Measurements from ENCODE around the gene SPATS2L.

The SPATS2L gene

DNA sequence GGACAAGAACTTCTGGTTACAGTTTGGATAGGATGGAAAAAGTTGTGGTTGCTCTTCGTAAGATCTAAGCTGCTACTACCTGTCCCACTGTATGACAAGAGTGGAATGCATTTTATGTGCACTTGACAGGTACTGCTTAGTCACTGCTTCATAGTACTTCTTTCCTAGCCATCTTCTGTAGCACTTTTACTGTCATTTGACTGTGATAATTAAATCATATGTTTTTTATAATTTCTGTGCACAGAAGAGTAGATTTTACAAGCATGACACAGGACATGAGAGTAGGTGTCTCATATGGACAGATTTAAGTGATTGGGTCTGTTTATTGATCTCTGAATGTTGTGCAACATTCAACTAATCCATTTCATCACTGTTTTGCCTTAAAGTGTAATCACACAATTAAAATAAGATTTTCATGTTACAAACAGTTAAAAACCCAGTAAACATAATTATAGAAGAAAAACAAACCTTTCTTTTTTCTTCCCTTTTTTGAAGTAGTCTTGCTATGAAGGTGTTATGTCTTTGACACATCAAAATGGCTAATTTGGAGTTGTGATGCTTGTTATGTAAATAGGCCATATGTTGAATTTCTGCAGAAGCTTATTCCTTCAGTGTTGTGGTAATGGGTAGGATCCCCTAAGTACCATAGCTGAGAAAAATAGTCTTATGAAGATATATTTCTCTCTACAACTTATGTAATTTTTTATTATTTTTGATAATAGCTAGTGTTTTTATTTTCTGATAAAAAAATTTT, 3.0 kb downstream of the SPATS2L start:
- Histone ChIP-seq H3K4me2 (ENCODE audit: low read length) (peak overlapping the region; percentile 93), H3K27me3 (ENCODE audit: control insufficient read depth, insufficient read depth, low read length) (no peaks in the 10 kb centered on the region), H3K4me3 (ENCODE audit: low read length) (peak overlapping the region; percentile 84), H3K9ac (ENCODE audit: low read depth, low read length) (peak overlapping the region; percentile 92), H3K4me1 (ENCODE audit: control insufficient read depth, insufficient read depth, low read length) (peaks cover 55% of the 10 kb centered on the region), H3K9me3 (replicated peaks; ENCODE audit: low read length) (no peaks in the 10 kb centered on the region), H3K36me3 (ENCODE audit: insufficient read depth, low read length) (no peaks in the 10 kb centered on the region)

DNA sequence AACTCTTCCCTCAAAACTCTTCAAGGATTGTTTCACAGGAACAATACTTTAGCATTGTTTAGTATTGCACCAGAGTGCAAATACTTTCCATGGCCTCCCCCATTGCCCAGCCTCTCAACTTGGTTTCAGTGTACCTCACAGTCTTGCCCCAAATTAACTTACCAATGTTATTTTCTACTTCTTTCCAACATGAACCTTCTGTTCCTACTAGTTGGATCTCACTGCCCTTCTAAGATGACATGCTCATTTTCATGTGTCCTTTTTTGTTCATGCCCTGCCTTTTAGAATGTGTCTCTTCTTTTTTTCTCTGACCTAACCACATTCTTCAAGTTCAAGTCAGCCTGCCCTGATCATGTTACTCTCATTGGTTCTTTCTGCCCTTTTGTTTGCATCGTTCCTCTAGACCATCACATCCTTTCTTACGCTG, 4.1 kb downstream of the SPATS2L start:
- H3K4me3 ChIP-seq (ENCODE audit: low read length), result peak overlapping the region; percentile 55
- peaks cover 60% of the 10 kb centered on the region for H3K4me1 ChIP-seq (ENCODE audit: control insufficient read depth, insufficient read depth, low read length)
- no peaks in the 10 kb centered on the region for H3K36me3 ChIP-seq (ENCODE audit: insufficient read depth, low read length)
- H3K9me3 ChIP-seq (replicated peaks; ENCODE audit: low read length), result no peaks in the 10 kb centered on the region
- H3K27me3 ChIP-seq (ENCODE audit: control insufficient read depth, insufficient read depth, low read length), result no peaks in the 10 kb centered on the region
- H3K9ac ChIP-seq (ENCODE audit: low read depth, low read length), result peak overlapping the region; percentile 92
- peak overlapping the region; percentile 93 for H3K4me2 ChIP-seq (ENCODE audit: low read length)

DNA sequence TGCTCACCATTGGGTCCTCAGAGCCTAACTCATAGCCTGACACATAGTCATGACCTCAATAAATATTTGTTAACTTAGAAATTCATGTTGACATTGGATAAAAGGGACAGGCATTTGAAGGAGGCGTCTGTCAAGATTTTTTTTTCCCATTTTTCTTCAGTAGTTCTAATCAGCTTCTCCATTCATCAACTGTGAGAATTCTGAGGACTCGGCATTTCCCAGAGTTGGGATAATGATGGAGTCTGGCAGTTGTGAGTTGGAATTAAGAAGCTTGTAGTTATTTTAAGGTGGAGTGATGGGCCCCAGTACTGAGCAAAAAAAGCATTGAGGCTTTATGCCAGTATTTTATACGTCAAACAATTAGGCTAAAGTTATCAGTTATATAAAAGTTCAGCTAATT, 4.6 kb downstream of the SPATS2L start:
- peak overlapping the region; percentile 92 for H3K9ac ChIP-seq (ENCODE audit: low read depth, low read length)
- no peaks in the 10 kb centered on the region for H3K27me3 ChIP-seq (ENCODE audit: control insufficient read depth, insufficient read depth, low read length)
- H3K4me3 ChIP-seq (ENCODE audit: low read length), result peak overlapping the region; percentile 55
- H3K36me3 ChIP-seq (ENCODE audit: insufficient read depth, low read length), result no peaks in the 10 kb centered on the region
- H3K4me1 ChIP-seq (ENCODE audit: control insufficient read depth, insufficient read depth, low read length), result peaks cover 65% of the 10 kb centered on the region
- peak overlapping the region; percentile 93 for H3K4me2 ChIP-seq (ENCODE audit: low read length)
- H3K9me3 ChIP-seq (replicated peaks; ENCODE audit: low read length), result no peaks in the 10 kb centered on the region

DNA sequence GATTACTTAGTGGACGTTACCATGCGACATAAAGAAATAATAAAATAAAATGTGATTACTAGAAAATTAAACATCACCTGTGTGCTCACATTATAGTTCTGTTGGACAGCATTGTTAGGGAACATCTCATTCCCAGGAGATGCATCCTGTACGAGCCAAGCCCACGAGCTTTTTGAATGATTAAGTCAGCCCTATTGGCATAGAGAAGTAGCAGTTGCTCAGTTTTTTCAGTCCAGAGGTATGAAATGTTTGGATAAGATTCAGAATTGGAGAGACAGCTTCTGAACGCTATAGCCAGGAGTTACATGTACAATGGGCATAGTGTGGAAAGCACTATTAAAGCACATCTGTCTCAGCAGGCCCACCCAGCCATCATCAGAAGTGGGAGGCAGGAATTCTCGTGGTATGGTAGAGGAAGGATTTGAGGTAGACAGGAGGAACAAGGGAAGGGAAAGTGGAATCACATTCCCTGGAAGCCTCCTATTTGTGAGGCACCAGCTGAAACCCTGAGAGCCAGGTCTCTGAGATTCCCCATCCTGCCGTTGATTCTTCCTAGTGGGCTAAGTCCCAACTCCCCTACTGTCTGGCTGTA, 8.6 kb downstream of the SPATS2L start:
- Histone ChIP-seq H3K27me3 (ENCODE audit: control insufficient read depth, insufficient read depth, low read length) (no peaks in the 10 kb centered on the region), H3K9me3 (replicated peaks; ENCODE audit: low read length) (no peaks in the 10 kb centered on the region), H3K4me2 (ENCODE audit: low read length) (peak overlapping the region; percentile 58), H3K36me3 (ENCODE audit: insufficient read depth, low read length) (peaks cover 5% of the 10 kb centered on the region), H3K9ac (ENCODE audit: low read depth, low read length) (peak overlapping the region; percentile 33), H3K4me3 (ENCODE audit: low read length) (peak overlapping the region; percentile 4), H3K4me1 (ENCODE audit: control insufficient read depth, insufficient read depth, low read length) (peaks cover 88% of the 10 kb centered on the region)

DNA sequence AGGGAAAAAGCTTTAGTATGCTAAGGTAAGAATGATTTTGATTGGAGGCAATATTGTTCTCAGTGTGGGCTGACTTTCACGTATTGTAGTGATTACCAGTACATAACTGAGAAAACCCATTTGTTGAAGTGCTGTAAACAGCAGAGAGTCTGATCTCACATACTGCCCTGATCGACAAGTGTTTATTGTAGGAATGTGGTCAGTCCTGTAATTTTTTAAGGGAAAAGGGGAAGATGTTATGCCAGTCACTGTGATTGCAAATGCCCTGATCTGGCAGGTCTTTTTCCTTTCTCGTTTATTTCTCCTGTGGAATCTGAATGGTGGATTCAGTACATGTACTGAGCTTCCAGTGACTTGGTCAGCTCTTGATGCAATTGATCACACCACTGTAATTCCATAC, 11.5 kb downstream of the SPATS2L start:
- H3K9me3 ChIP-seq (replicated peaks; ENCODE audit: low read length), result no peaks in the 10 kb centered on the region
- H3K4me3 ChIP-seq (ENCODE audit: low read length), result no peak overlapping the region
- H3K4me1 ChIP-seq (ENCODE audit: control insufficient read depth, insufficient read depth, low read length), result peaks cover 85% of the 10 kb centered on the region
- peaks cover 5% of the 10 kb centered on the region for H3K36me3 ChIP-seq (ENCODE audit: insufficient read depth, low read length)
- H3K9ac ChIP-seq (ENCODE audit: low read depth, low read length), result no peak overlapping the region
- H3K4me2 ChIP-seq (ENCODE audit: low read length), result peak overlapping the region; percentile 32
- no peaks in the 10 kb centered on the region for H3K27me3 ChIP-seq (ENCODE audit: control insufficient read depth, insufficient read depth, low read length)

DNA sequence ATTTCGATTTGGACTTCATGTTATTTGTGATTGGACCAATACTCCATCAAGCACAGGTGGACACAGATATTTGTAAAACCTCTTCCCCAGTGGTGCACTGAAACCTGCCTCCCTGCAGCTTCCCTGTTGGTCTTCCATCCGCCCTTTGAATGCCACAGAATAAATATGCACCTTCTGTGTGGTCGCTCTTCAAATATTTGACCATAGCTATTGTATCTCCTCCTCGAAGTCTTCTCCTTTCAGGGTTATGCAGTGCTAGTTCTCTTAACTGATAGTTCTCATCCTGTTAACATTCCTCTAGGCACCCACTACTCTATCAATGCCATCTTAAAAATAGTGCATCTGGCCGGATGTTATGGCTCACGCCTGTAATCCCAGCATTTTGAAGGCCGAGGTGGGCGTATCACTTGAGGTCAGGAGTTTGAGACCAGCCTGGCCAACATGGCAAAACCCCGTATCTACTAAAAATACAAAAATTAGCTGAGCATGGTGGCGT, 12.5 kb downstream of the SPATS2L start:
- H3K27me3 ChIP-seq (ENCODE audit: control insufficient read depth, insufficient read depth, low read length), result no peaks in the 10 kb centered on the region
- no peak overlapping the region for H3K4me3 ChIP-seq (ENCODE audit: low read length)
- peaks cover 81% of the 10 kb centered on the region for H3K4me1 ChIP-seq (ENCODE audit: control insufficient read depth, insufficient read depth, low read length)
- H3K9me3 ChIP-seq (replicated peaks; ENCODE audit: low read length), result no peaks in the 10 kb centered on the region
- H3K4me2 ChIP-seq (ENCODE audit: low read length), result peak overlapping the region; percentile 32
- H3K36me3 ChIP-seq (ENCODE audit: insufficient read depth, low read length), result peaks cover 5% of the 10 kb centered on the region
- H3K9ac ChIP-seq (ENCODE audit: low read depth, low read length), result no peak overlapping the region

DNA sequence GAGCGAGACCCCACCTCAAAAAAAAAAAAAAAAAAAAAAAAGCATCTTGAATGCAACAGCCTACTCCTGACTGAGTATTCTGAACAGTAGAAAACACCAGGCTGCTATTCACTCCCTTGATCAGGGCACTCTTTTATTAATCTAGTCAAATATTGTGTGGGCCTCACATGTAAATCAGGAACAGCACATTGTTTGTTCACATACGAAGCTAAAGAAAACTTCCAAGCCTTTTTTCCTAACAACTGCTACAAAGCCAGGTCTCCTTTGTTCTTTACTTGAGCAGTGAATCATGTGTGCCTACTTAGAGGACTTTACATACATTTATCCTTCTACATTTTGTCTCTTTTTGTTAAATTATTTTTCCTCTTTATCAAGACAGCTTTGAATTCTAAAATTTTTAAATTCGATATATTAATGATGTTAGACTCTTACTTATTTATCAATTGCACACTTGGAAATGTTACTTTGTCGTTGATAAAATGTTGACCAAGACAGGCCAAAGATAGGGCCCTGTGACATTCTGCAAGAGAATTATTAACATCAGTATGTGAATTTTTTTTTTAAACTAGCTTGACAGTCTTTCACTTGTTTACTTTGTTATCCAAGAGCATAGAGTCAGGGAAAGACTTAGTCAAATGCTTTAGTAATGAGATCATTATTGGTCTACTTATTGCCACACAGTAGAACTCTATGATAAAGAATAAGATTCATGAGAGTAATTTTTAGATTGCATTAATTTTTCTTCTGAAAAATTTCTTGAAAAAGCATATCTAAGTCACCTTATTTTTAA, 13.2 kb downstream of the SPATS2L start:
- H3K9ac ChIP-seq (ENCODE audit: low read depth, low read length), result peak overlapping the region; percentile 41
- no peaks in the 10 kb centered on the region for H3K9me3 ChIP-seq (replicated peaks; ENCODE audit: low read length)

DNA sequence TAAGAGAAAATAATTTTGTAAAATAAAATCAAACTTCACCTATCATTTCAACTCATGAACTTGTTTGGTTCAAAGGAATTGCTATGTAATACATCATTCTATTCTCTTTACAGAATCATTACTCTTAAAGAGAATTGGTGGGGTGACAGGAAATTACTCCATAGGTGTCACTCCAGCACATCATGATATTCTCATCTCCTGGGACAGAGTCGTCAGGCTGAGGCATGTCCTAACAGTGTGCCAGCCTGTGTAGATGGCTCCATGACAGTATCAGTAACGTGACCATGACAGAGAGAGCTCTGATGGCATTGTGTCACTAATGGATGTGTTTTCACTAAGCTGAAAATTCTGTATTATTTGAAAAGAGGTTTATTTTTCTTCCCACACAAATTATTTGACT, 13.9 kb downstream of the SPATS2L start:
- Histone ChIP-seq H3K27me3 (ENCODE audit: control insufficient read depth, insufficient read depth, low read length) (no peaks in the 10 kb centered on the region), H3K4me1 (ENCODE audit: control insufficient read depth, insufficient read depth, low read length) (peaks cover 68% of the 10 kb centered on the region), H3K9ac (ENCODE audit: low read depth, low read length) (peak overlapping the region; percentile 15), H3K4me2 (ENCODE audit: low read length) (peak overlapping the region; percentile 55), H3K9me3 (replicated peaks; ENCODE audit: low read length) (no peaks in the 10 kb centered on the region), H3K4me3 (ENCODE audit: low read length) (no peak overlapping the region), H3K36me3 (ENCODE audit: insufficient read depth, low read length) (peaks cover 5% of the 10 kb centered on the region)

More for the DNA sequence above, 13.2 kb downstream of the SPATS2L start:
- H3K4me3 ChIP-seq (ENCODE audit: low read length), result no peak overlapping the region
- H3K27me3 ChIP-seq (ENCODE audit: control insufficient read depth, insufficient read depth, low read length), result no peaks in the 10 kb centered on the region
- peak overlapping the region; percentile 55 for H3K4me2 ChIP-seq (ENCODE audit: low read length)
- H3K36me3 ChIP-seq (ENCODE audit: insufficient read depth, low read length), result peaks cover 5% of the 10 kb centered on the region
- H3K4me1 ChIP-seq (ENCODE audit: control insufficient read depth, insufficient read depth, low read length), result peaks cover 74% of the 10 kb centered on the region

DNA sequence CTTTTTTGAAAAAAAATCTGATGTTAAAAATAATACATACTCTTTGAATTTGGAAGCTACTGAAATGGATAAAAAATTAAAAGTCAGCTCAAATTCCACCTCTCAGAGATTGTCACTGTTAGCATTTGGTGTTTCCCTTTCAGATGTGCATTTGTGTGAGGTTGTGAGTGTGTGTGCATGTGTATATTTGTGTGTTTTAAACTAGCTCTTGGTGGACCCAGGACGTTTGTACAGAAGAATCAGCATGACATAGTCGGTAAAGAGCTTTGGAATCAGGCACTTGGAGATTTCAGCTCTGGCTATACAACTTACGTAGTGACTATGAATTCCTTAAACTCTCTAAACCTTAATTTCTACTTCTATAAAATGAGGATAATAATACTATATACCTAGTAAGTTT, 14.5 kb downstream of the SPATS2L start:
- H3K4me2 ChIP-seq (ENCODE audit: low read length), result no peak overlapping the region
- H3K27me3 ChIP-seq (ENCODE audit: control insufficient read depth, insufficient read depth, low read length), result no peaks in the 10 kb centered on the region
- no peak overlapping the region for H3K9ac ChIP-seq (ENCODE audit: low read depth, low read length)
- peaks cover 5% of the 10 kb centered on the region for H3K36me3 ChIP-seq (ENCODE audit: insufficient read depth, low read length)
- no peak overlapping the region for H3K4me3 ChIP-seq (ENCODE audit: low read length)
- H3K4me1 ChIP-seq (ENCODE audit: control insufficient read depth, insufficient read depth, low read length), result peaks cover 61% of the 10 kb centered on the region
- H3K9me3 ChIP-seq (replicated peaks; ENCODE audit: low read length), result no peaks in the 10 kb centered on the region

DNA sequence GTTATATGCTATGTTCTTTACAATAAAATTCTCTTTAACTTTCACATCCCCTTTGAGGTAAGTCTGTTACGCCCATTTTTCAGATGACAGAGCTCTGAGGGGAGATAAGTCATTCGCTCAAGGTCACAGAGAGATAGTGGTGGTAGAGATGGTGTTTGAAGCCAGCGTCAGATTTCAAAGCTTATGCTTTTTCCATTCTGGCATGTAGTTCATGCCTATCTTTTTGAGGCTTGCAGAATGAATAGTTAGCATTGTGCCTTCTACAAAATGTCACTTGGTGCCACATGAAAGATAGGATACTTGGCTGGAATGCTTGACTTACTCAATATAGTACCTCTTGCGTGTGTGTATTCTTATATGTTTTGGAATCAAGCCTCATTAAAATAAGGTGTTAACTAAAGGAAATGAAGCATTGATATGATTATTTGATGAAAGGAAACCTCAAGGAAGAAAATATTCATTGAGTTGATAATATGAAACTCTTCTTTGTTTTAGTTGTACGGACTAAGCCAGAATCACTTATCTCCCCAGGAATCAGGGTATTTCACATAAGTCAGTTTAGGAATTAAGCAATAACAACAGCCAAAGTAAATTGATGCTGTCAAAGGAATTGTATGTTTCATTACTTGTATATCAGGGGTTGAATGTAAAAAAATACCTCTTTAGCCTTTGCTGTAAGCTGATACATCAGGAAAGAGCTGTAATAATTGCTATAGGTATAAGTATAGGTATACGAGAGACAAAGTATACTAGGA, 15.5 kb downstream of the SPATS2L start:
- no peaks in the 10 kb centered on the region for H3K9me3 ChIP-seq (replicated peaks; ENCODE audit: low read length)
- H3K9ac ChIP-seq (ENCODE audit: low read depth, low read length), result no peak overlapping the region
- H3K36me3 ChIP-seq (ENCODE audit: insufficient read depth, low read length), result peaks cover 5% of the 10 kb centered on the region
- no peaks in the 10 kb centered on the region for H3K27me3 ChIP-seq (ENCODE audit: control insufficient read depth, insufficient read depth, low read length)
- H3K4me1 ChIP-seq (ENCODE audit: control insufficient read depth, insufficient read depth, low read length), result peaks cover 52% of the 10 kb centered on the region
- H3K4me2 ChIP-seq (ENCODE audit: low read length), result no peak overlapping the region
- no peak overlapping the region for H3K4me3 ChIP-seq (ENCODE audit: low read length)

DNA sequence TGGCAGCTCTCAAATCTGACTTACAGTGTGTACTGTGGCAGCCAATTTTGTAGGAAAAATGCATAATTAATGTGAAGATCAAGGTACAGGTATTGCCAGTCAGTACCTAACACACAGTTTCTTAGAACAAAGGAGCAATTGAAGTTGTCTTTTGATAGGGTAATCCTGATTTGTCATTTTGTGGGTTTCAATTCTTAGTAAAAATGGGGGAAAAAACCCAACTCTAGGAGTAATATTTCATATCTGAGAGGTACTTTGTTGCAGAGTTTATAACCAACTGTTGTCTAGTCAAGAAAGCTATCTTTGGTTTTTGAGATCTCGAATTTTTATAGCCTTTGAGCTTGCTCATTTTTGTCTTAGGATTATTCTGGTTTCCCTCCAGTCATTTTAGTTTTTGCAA, 16.1 kb downstream of the SPATS2L start:
- no peak overlapping the region for H3K4me3 ChIP-seq (ENCODE audit: low read length)
- H3K4me1 ChIP-seq (ENCODE audit: control insufficient read depth, insufficient read depth, low read length), result peaks cover 45% of the 10 kb centered on the region
- no peaks in the 10 kb centered on the region for H3K27me3 ChIP-seq (ENCODE audit: control insufficient read depth, insufficient read depth, low read length)
- H3K9ac ChIP-seq (ENCODE audit: low read depth, low read length), result no peak overlapping the region
- H3K4me2 ChIP-seq (ENCODE audit: low read length), result no peak overlapping the region
- no peaks in the 10 kb centered on the region for H3K9me3 ChIP-seq (replicated peaks; ENCODE audit: low read length)
- H3K36me3 ChIP-seq (ENCODE audit: insufficient read depth, low read length), result peaks cover 5% of the 10 kb centered on the region
